GM12891 (cell line): ENCODE results near the gene DTNBP1.

Experiments
- DNase-seq: peaks from one replicate; pipeline ENCODE4 v3.0.0; 2011; ENCODE audit warnings: low spot score; ENCODE audit not compliant: insufficient read length
- FAIRE-seq: peaks from 2 replicates; lab custom pipeline; 2011; peaks lifted over from hg19 to GRCh38; lab: Jason Lieb, UNC
- PAX5 ChIP-seq: IDR thresholded peaks from 2 replicates; pipeline ENCODE4 v1.6.1; 2011; ENCODE audit warnings: low read length, moderate library complexity, mild to moderate bottlenecking; ENCODE audit not compliant: insufficient read depth, severe bottlenecking
- POLR2A ChIP-seq: IDR thresholded peaks from 2 replicates; pipeline ENCODE4 v1.6.1; 2011; ENCODE audit warnings: low read depth, low read length, control low read depth
- POLR2AphosphoS5 ChIP-seq: IDR thresholded peaks from 2 replicates; pipeline ENCODE4 v1.6.1; 2011; ENCODE audit warnings: low read depth, low read length, control low read depth
- POU2F2 ChIP-seq: IDR thresholded peaks from 2 replicates; pipeline ENCODE4 v1.6.1; 2011; ENCODE audit warnings: low read depth, mild to moderate bottlenecking, control low read depth, low read length, moderate library complexity
- SPI1 ChIP-seq: IDR thresholded peaks from 2 replicates; pipeline ENCODE4 v1.6.1; 2011; ENCODE audit warnings: low read depth, low read length, control low read depth
- TAF1 ChIP-seq: IDR thresholded peaks from 2 replicates; pipeline ENCODE4 v1.6.1; 2011; ENCODE audit warnings: low read depth, low read length, control low read depth

The DTNBP1 gene

DNA sequence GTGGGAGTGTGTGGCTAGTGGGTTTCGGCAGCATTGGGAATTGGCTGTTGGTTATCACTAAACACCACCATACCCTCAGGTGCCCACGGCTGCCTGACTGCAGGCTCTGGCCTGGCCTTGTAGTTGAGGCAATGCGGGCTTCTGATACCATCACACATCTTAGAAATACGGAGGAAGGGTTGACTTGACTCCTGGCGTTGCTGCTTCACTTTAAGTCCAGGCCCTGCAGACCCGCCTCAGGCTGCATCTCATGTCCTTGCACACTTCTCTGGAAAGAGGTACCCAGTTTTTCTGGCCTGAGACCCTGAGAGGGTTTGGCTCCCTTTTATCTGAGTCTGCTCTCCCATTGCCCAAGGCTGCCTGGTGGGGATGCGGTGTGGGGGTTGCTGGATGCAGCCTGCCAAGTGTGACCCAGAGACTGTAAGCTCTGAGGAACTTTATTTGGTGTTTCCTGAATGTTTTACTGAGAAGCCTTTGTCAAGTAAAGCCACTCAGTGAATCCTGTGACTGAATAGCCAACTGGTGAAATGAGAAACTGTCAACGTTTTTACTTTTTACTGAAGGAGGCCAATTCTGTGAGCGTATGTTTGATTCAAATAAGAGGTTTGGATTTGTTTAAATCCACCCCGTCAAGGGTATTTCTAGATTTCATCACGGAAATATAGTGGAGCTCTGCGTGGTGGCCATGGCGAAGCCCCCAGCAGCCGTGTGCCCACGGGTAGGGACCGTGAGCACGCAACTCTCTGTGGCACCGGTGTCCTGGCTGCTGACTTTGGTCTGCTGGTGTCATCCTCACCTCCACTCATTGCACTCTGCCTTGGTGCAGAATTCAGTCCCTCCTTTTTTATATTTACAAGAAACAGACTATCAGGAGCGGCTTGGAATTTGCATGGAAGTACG lies 160.1 kb downstream of the DTNBP1 start:
- FAIRE-seq (no peak), DNase-seq (no peak)
- no peak for TF ChIP-seq PAX5
- no peak for TF ChIP-seq TAF1
- no peak for TF ChIP-seq POLR2AphosphoS5
- TF ChIP-seq POU2F2, result no peak
- no peak for TF ChIP-seq SPI1
- TF ChIP-seq POLR2A, result no peak

DNA sequence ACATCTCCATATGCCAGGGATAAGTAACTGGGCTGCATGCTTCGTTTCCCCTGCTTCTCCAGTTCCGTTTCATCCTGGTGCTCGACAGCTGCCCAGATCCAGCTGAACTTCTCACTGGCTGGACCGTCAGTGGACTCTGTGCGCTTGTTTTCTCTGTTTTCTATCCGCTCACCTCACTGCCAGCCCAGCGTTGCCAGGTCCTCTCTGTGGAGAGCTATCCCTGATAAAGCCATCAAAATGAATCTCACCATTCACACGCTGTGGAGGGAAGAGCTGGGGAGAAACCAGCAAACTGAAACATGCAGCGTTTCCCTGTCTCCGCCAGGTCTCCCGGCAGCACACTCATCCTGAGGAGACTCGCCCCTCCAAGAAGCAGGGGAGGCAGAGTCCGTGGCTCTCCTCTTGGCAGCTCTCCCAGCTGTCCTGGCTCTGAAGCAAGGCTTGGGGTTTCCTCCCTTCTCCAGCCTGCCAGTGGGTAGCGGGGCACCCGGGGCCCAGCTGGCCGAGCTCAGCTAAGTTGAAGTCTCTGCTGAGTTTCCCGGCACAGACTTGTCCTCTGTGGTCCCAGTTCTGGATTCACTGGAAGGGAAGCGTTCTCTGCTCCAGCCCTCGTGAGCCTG lies 160.9 kb downstream of the DTNBP1 start:
- no peak for DNase-seq
- FAIRE-seq, result no peak
- no peak for TF ChIP-seq TAF1
- TF ChIP-seq POU2F2, result no peak
- TF ChIP-seq SPI1, result no peak
- no peak for TF ChIP-seq PAX5
- TF ChIP-seq POLR2A, result no peak
- TF ChIP-seq POLR2AphosphoS5, result no peak

DNA sequence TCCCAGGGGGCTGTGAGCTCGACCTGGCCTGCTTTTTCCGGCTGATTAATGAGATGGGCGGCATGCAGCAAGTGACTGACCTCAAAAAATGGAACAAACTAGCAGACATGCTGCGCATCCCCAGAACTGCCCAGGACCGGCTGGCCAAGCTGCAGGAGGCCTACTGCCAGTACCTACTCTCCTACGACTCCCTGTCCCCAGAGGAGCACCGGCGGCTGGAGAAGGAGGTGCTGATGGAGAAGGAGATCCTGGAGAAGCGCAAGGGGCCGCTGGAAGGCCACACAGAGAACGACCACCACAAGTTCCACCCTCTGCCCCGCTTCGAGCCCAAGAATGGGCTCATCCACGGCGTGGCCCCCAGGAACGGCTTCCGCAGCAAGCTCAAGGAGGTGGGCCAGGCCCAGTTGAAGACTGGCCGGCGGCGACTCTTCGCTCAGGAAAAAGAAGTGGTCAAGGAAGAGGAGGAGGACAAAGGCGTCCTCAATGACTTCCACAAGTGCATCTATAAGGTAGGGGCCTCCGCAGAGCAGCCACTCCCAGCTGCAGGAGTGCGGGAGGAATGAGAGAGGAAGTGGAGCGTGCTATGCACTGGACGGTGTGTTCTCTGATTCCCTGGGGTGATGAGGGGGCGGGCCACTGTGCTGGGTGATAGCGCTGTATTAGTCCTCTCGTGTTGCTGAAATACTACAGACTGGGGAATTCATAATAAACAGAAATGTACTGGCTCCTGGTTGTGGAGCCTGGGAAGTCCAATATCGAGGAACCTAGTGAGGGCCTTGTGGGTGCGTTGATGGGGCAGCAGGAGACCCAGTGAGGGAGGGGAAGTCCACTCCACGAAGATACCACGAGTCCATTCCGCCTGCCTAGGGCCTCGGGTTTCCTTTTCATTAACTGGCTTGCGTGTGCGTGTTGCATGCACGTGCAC lies 161.7 kb downstream of the DTNBP1 start:
- TF ChIP-seq PAX5, result no peak
- no peak for TF ChIP-seq POLR2AphosphoS5
- no peak for TF ChIP-seq POLR2A
- no peak for TF ChIP-seq POU2F2
- TF ChIP-seq TAF1, result no peak
- TF ChIP-seq SPI1, result no peak
- DNase-seq, result no peak
- FAIRE-seq, result no peak

DNA sequence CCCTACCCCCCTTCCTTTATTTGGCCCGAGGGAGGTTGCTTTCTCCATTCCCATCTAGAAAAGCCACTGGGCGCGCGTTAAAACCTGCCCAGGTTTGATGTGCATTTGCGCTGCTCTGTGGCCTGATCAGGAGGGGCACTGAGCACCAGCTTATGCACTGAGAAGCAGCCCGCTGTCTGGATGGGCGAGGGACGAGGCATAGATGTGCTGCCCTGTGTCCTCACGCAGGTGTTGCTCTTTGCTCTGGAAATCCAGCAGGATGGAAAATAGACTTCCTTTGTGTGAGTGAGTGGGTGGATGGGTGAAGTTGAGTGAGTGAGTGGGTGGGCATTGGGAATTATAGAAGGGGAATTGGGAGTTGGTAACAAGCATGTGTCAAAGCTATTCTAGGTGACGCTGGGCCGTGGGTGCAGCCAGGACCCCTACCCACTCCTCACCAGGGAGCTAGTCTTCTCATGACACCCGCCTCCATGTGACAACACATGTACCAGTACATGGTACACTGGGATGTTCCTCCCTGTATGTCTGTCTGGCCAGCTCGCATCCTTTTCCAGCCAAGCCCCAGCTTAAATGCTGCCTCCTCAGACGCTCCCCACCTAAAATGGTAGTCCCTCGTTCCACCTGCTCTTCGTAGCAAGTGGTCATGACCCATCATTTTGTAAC lies 162.6 kb downstream of the DTNBP1 start:
- TF ChIP-seq SPI1 (no peak), POLR2AphosphoS5 (no peak)

DNA sequence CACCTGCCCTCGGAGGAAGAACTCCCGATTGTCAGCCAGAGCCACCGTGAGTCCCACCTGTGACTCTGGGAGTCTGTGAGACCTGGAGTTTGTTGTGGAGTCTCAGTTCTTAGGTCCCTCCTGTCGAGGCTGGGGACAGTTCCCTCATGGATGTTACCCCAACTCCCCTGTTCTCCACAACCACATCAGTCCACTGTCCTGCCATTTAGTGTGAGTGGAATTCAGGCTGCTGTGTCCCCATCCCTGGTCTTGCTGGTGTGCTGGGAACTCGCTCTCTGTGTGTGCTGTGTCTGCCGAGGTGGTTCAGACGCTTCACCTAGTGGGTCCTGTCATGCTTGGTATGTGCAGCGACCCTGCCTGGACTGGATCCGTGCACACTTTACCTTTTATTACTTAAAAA lies 163.2 kb downstream of the DTNBP1 start:
- no peak for FAIRE-seq
- DNase-seq, result no peak

More for the DNA sequence above, 162.6 kb downstream of the DTNBP1 start:
- no peak for FAIRE-seq
- no peak for DNase-seq

DNA sequence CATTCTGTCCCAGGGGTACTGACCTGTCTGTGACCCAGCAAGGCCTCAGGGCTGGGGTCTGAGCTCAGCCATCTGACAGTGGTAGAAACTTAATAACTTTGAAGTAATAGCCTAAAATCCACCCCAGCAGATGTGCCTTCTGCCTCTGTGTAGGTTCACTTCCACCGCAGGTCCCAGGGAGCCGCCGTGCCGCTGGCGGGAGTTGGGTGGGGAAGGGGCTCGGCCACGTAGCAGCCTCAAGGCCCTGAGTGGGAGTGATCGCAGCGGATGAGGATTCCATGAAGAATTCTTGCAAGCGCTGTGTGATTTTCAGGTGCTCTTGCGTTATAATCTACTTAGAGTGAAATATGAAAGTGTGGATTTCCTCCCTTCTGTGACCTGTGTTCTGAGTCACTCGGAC lies 163.7 kb downstream of the DTNBP1 start:
- DNase-seq, result no peak
- FAIRE-seq, result no peak
- TF ChIP-seq POU2F2, result no peak
- TF ChIP-seq PAX5, result no peak
- no peak for TF ChIP-seq POLR2AphosphoS5
- TF ChIP-seq SPI1, result no peak
- TF ChIP-seq TAF1, result no peak
- no peak for TF ChIP-seq POLR2A

More for the DNA sequence above, 163.2 kb downstream of the DTNBP1 start:
- TF ChIP-seq PAX5 (no peak), POLR2AphosphoS5 (0 out of 2 replicates have a peak, but pooled peaks have one; percentile 18)

DNA sequence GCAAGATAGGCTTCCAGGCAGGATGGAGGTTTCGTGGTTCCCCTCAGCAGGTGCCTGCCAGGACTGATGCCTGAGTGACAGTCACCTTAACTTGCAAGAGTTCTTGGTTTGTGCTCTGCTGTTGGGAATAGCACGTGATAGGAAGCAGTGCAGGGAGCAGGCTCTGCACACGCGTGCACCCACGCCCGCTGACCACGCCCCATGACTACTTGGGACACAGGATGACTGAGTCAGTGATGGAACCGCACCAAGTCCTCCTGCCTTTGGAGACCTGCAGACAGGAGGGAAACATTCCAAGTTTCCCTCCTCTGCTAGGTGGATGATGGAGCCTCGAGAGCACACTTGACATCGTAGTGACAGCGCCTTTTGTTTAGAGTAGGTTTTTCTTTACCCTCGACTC lies 164.2 kb downstream of the DTNBP1 start:
- no peak for TF ChIP-seq SPI1
- TF ChIP-seq TAF1, result no peak
- no peak for TF ChIP-seq POLR2AphosphoS5
- no peak for TF ChIP-seq POLR2A
- no peak for TF ChIP-seq POU2F2
- no peak for TF ChIP-seq PAX5
- FAIRE-seq, result no peak
- DNase-seq, result no peak

DNA sequence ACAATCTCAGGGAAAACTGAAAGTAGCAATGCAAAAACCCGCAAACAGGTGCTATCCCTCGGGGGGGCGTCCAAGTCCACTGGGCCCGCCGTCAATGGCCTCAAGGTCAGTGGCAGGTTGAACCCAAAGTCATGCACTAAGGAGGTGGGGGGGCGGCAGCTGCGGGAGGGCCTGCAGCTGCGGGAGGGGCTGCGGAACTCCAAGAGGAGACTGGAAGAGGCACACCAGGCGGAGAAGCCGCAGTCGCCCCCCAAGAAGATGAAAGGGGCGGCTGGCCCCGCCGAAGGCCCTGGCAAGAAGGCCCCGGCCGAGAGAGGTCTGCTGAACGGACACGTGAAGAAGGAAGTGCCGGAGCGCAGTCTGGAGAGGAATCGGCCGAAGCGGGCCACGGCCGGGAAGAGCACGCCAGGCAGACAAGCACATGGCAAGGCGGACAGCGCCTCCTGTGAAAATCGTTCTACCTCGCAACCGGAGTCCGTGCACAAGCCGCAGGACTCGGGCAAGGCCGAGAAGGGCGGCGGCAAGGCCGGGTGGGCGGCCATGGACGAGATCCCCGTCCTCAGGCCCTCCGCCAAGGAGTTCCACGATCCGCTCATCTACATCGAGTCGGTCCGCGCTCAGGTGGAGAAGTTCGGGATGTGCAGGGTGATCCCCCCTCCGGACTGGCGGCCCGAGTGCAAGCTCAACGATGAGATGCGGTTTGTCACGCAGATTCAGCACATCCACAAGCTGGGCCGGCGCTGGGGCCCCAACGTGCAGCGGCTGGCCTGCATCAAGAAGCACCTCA lies 166.3 kb downstream of the DTNBP1 start:
- FAIRE-seq, result no peak
- no peak for TF ChIP-seq SPI1
- no peak for TF ChIP-seq POU2F2
- TF ChIP-seq TAF1, result no peak
- no peak for TF ChIP-seq POLR2A
- TF ChIP-seq PAX5, result no peak
- no peak for DNase-seq
